ENCODE data around the gene ZBTB7B.

Gene ZBTB7B

GRCh38 chr1:155012026-155012546 lies 9.5 kb downstream of the ZBTB7B start (continued):
- TF ChIP-seq ZNF571 (tag by site-specific recombination; IDR thresholded peaks at IDR 0.05) (no peak), HOXA7 (CRISPR knock-in tag; IDR thresholded peaks at IDR 0.05; ENCODE audit: borderline replicate concordance) (no peak), BCL11A (tag by site-specific recombination; IDR thresholded peaks at IDR 0.05; ENCODE audit: low read depth) (no peak), ZNF488 (tag by site-specific recombination; IDR thresholded peaks at IDR 0.05) (no peak), EGR2 (tag by site-specific recombination; IDR thresholded peaks at IDR 0.05; ENCODE audit: low read depth) (peak; percentile 87), ZNF133 (tag by site-specific recombination; IDR thresholded peaks at IDR 0.05) (no peak), SCRT2 (tag by site-specific recombination; IDR thresholded peaks at IDR 0.05) (peak; percentile 73), ATF2 (tag by site-specific recombination; IDR thresholded peaks at IDR 0.05; ENCODE audit: low read depth) (no peak), ZNF76 (tag by site-specific recombination; IDR thresholded peaks at IDR 0.05; ENCODE audit: borderline replicate concordance, low read depth) (no peak), ZNF596 (tag by site-specific recombination; IDR thresholded peaks at IDR 0.05) (no peak), ZNF394 (tag by site-specific recombination; IDR thresholded peaks at IDR 0.05; ENCODE audit: borderline replicate concordance) (no peak), ZNF621 (tag by site-specific recombination; IDR thresholded peaks at IDR 0.05) (peak; percentile 61; the same call in 1 of the 2 replicates), ZNF10 (tag by site-specific recombination; IDR thresholded peaks at IDR 0.05) (peak; percentile 67; the same call in 1 of the 2 replicates), ZBTB7A (tag by site-specific recombination; IDR thresholded peaks at IDR 0.05; ENCODE audit: low read depth) (no peak), GFI1B (tag by site-specific recombination; IDR thresholded peaks at IDR 0.05) (no peak), ZNF350 (tag by site-specific recombination; IDR thresholded peaks at IDR 0.05) (no peak), KLF1 (tag by site-specific recombination; IDR thresholded peaks at IDR 0.05) (peak; percentile 77), ZNF391 (tag by site-specific recombination; IDR thresholded peaks at IDR 0.05; ENCODE audit: borderline replicate concordance, low read depth) (no peak), ZNF510 (tag by site-specific recombination; IDR thresholded peaks at IDR 0.05; ENCODE audit: insufficient replicate concordance) (no peak), OSR2 (tag by site-specific recombination; IDR thresholded peaks at IDR 0.05) (peak; percentile 100), KLF10 (tag by site-specific recombination; IDR thresholded peaks at IDR 0.05) (no peak), ZNF211 (tag by site-specific recombination; IDR thresholded peaks at IDR 0.05; ENCODE audit: low read depth) (no peak), ZNF707 (tag by site-specific recombination; IDR thresholded peaks at IDR 0.05) (no peak), ZNF26 (tag by site-specific recombination; IDR thresholded peaks at IDR 0.05) (no peak), ZNF701 (tag by site-specific recombination; IDR thresholded peaks at IDR 0.05) (no peak), KLF16 (tag by site-specific recombination; IDR thresholded peaks at IDR 0.05) (no peak), ZNF704 (tag by site-specific recombination; IDR thresholded peaks at IDR 0.05) (no peak), ZNF514 (tag by site-specific recombination; IDR thresholded peaks at IDR 0.05) (no peak), TCF7L2 (IDR thresholded peaks at IDR 0.05; ENCODE audit: borderline replicate concordance, low read depth, low read length) (no peak), MYNN (tag by site-specific recombination; IDR thresholded peaks at IDR 0.05; ENCODE audit: borderline replicate concordance) (no peak), ZNF785 (tag by site-specific recombination; IDR thresholded peaks at IDR 0.05) (no peak), ZNF768 (tag by site-specific recombination; IDR thresholded peaks at IDR 0.05) (no peak), WT1 (tag by site-specific recombination; IDR thresholded peaks at IDR 0.05) (no peak), SCRT1 (tag by site-specific recombination; IDR thresholded peaks at IDR 0.05; ENCODE audit: borderline replicate concordance) (no peak), ZNF660 (tag by site-specific recombination; IDR thresholded peaks at IDR 0.05) (no peak), ZNF544 (tag by site-specific recombination; IDR thresholded peaks at IDR 0.05) (no peak), ZFP41 (tag by site-specific recombination; IDR thresholded peaks at IDR 0.05; ENCODE audit: borderline replicate concordance) (no peak), ZNF175 (tag by site-specific recombination; IDR thresholded peaks at IDR 0.05) (no peak), ZNF585B (tag by site-specific recombination; IDR thresholded peaks at IDR 0.05) (no peak)

All from HEK293 (cell line).